C4-2B (cell line): ENCODE data around the gene CA12.

Source experiments
- CTCF ChIP-seq: fragments of 450-650 bp; conservative IDR thresholded peaks from 2 replicates; pipeline ENCODE4 v1.5.1; 2017; ENCODE audit warnings: mild to moderate bottlenecking
- ZFX ChIP-seq: fragments of 450-650 bp; IDR thresholded peaks from 2 replicates; pipeline ENCODE4 v1.6.1; 2017

DNA sequence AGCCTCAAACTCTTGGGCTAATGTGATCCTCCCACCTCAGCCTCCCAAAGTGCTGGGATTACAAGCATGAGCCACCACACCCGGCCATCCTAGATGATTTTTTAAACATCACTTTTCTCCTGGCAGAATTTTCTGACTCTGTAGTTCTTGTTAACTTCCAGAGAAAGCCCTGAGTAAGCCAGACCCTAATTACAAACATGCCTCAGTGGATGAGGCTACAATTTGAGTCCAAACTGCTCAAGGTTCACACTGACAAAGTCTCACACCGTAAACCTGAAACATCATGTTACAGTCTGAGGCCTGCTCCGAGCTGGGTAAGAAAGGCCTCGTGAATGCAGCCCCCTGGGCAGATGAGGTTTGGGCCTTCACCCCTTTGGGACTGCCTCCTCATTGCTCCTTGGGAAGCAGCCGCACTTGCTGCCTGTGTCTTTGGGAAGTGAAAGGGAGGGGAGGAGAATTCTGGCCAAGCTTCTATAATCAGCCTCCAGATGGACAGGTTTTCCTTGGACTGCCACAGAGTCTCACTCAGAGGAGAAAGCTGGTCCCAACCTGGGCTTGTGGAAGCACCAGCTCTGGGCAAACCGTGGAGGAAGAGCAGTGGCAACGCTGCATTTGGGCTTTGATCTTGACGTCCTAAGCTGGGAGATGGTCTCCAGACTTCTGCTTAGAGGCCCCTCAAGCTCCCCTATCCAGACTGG lies 46.0 kb downstream of the CA12 start:
- TF ChIP-seq CTCF (no peak), ZFX (no peak)
